Ovary (tissue), 3 donors: Measurements from ENCODE around the gene TP53INP2.
"Not testable (repeated sequence)": the region's sequence is repeated elsewhere in the genome, so short reads cannot be mapped to it uniquely, and the experiment has no call there.

ENCODE experiments used
- EP300 ChIP-seq: sonication (generic); formaldehyde crosslinking; IDR thresholded peaks from one replicate; pipeline ENCODE4 v1.6.1; 2017; ENCODE audit warnings: antibody characterized with exemption
- POLR2A ChIP-seq: fragments of 450-650 bp; IDR thresholded peaks from one replicate; pipeline ENCODE4 v1.6.1; 2017; ENCODE audit warnings: antibody characterized with exemption, mild to moderate bottlenecking, moderate library complexity
- TF ChIP-seq, protein P1 (sequence below), 3 donors: fragments of 450-650 bp in 2 of 3; fragments of 200-600 bp in 1 of 3; IDR thresholded peaks; one replicate each; pipeline versions ENCODE4 v1.5.1 to v1.8.0; 2016 to 2022; ENCODE audit warnings: antibody characterized with exemption in 3 of 3, mild to moderate bottlenecking in 1 of 3
- donor health status: DM: no; HTN: no; CAD: no.

DNA sequence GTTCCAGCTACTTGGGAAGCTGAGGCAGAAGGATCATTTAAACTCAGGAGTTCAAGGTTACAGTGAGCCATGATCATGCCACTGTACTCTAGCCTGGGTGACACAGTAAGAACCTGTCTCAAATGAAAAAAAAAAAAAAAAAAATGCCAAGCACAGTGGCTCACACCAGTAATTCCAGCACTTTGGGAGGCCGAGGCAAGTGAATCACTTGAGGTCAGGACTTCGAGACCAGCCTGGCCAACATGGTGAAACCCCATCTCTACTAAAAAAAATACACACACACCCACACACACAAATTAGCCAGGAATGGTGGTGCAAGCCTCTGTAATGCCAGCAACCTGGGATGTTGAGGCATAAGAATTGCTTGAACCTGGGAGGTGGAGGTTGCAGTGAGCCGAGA is 18.4 kb downstream of the TP53INP2 start:
- TF ChIP-seq, protein P1, sequence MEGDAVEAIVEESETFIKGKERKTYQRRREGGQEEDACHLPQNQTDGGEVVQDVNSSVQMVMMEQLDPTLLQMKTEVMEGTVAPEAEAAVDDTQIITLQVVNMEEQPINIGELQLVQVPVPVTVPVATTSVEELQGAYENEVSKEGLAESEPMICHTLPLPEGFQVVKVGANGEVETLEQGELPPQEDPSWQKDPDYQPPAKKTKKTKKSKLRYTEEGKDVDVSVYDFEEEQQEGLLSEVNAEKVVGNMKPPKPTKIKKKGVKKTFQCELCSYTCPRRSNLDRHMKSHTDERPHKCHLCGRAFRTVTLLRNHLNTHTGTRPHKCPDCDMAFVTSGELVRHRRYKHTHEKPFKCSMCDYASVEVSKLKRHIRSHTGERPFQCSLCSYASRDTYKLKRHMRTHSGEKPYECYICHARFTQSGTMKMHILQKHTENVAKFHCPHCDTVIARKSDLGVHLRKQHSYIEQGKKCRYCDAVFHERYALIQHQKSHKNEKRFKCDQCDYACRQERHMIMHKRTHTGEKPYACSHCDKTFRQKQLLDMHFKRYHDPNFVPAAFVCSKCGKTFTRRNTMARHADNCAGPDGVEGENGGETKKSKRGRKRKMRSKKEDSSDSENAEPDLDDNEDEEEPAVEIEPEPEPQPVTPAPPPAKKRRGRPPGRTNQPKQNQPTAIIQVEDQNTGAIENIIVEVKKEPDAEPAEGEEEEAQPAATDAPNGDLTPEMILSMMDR (IDR thresholded peaks at IDR 0.05), result not testable (repeated sequence)
- TF ChIP-seq POLR2A, EP300: not testable (repeated sequence)
